Activated naive CD4-positive, alpha-beta T cell treated with anti-CD3 and anti-CD28 coated beads, Interleukin-2, amount 50 U/mL, for 24 hours (primary cell): ENCODE results near the gene DOP1A.

Source experiments
- H3K27ac Mint-ChIP-seq: one replicate; pipeline ENCODE4 v1.8.0; 2021; ENCODE audit warnings: mild to moderate bottlenecking, mixed read lengths
- H3K27me3 Mint-ChIP-seq: one replicate; pipeline ENCODE4 v1.8.0; 2021; ENCODE audit warnings: mixed read lengths
- H3K36me3 Mint-ChIP-seq: one replicate; pipeline ENCODE4 v1.8.0; 2021; ENCODE audit warnings: mixed read lengths
- H3K4me1 Mint-ChIP-seq: one replicate; pipeline ENCODE4 v1.8.0; 2021; ENCODE audit warnings: mixed read lengths
- H3K4me3 Mint-ChIP-seq: one replicate; pipeline ENCODE4 v1.8.0; 2021; ENCODE audit warnings: mild to moderate bottlenecking, mixed read lengths
- H3K9me3 Mint-ChIP-seq: one replicate; pipeline ENCODE4 v1.8.0; 2021; ENCODE audit warnings: mixed read lengths

The DOP1A gene

GRCh38 chr6:83193747-83194566 is 126.5 kb downstream of the DOP1A start:
- Mint-ChIP-seq H3K4me1 (peaks cover 45% of the 10 kb centered on the region), H3K27ac (no peak overlapping the region), H3K27me3 (no peaks in the 10 kb centered on the region), H3K36me3 (peaks cover 4% of the 10 kb centered on the region), H3K4me3 (peak overlapping the region; percentile 93), H3K9me3 (no peaks in the 10 kb centered on the region)

GRCh38 chr6:83198486-83199172 is 131.2 kb downstream of the DOP1A start:
- Mint-ChIP-seq H3K36me3 (peaks cover 2% of the 10 kb centered on the region), H3K4me1 (peaks cover 15% of the 10 kb centered on the region), H3K4me3 (no peak overlapping the region), H3K27ac (no peak overlapping the region), H3K9me3 (no peaks in the 10 kb centered on the region), H3K27me3 (no peaks in the 10 kb centered on the region)

- H3K4me3 Mint-ChIP-seq = no peak overlapping the region
- no peak overlapping the region for H3K27ac Mint-ChIP-seq
- peaks cover 10% of the 10 kb centered on the region for H3K4me1 Mint-ChIP-seq
- H3K36me3 Mint-ChIP-seq = peaks cover 2% of the 10 kb centered on the region
- no peaks in the 10 kb centered on the region for H3K9me3 Mint-ChIP-seq
- no peaks in the 10 kb centered on the region for H3K27me3 Mint-ChIP-seq
Measured at GRCh38 chr6:83199173-83199862, 131.8 kb downstream of the DOP1A start.

- H3K9me3 Mint-ChIP-seq = no peaks in the 10 kb centered on the region
- H3K27me3 Mint-ChIP-seq = no peaks in the 10 kb centered on the region
- H3K27ac Mint-ChIP-seq = no peak overlapping the region
- H3K4me3 Mint-ChIP-seq = no peak overlapping the region
- peaks cover 2% of the 10 kb centered on the region for H3K36me3 Mint-ChIP-seq
- peaks cover 7% of the 10 kb centered on the region for H3K4me1 Mint-ChIP-seq
Measured at GRCh38 chr6:83199863-83200225, 132.4 kb downstream of the DOP1A start.

GRCh38 chr6:83202031-83202430 is 134.6 kb downstream of the DOP1A start:
- no peaks in the 10 kb centered on the region for H3K9me3 Mint-ChIP-seq
- H3K27me3 Mint-ChIP-seq = peaks cover 3% of the 10 kb centered on the region
- no peak overlapping the region for H3K27ac Mint-ChIP-seq
- no peak overlapping the region for H3K4me3 Mint-ChIP-seq
- peaks cover 2% of the 10 kb centered on the region for H3K36me3 Mint-ChIP-seq
- H3K4me1 Mint-ChIP-seq = no peaks in the 10 kb centered on the region

- Mint-ChIP-seq H3K27ac (no peak overlapping the region), H3K36me3 (no peaks in the 10 kb centered on the region), H3K4me1 (no peaks in the 10 kb centered on the region), H3K9me3 (no peaks in the 10 kb centered on the region), H3K4me3 (no peak overlapping the region), H3K27me3 (peaks cover 7% of the 10 kb centered on the region)
Measured at GRCh38 chr6:83215131-83216047, 147.9 kb downstream of the DOP1A start.

GRCh38 chr6:83216806-83217205 is 149.3 kb downstream of the DOP1A start:
- H3K9me3 Mint-ChIP-seq = no peaks in the 10 kb centered on the region
- H3K36me3 Mint-ChIP-seq = no peaks in the 10 kb centered on the region
- no peak overlapping the region for H3K27ac Mint-ChIP-seq
- H3K4me3 Mint-ChIP-seq = no peak overlapping the region
- H3K27me3 Mint-ChIP-seq = peaks cover 5% of the 10 kb centered on the region
- H3K4me1 Mint-ChIP-seq = no peaks in the 10 kb centered on the region
